Effector memory CD4-positive, alpha-beta T cell (primary cell): ENCODE results near the gene YAF2.
"Not testable (repeated sequence)": the region's sequence is repeated elsewhere in the genome, so short reads cannot be mapped to it uniquely, and the experiment has no call there.

Source experiments
- DNase-seq, 3 donors: peaks; one replicate each; pipeline ENCODE4 v3.0.0-alpha.2; 2020
- H3K27ac ChIP-seq: 2 replicates; pipeline ENCODE4 v1.7.0; 2013; ENCODE audit warnings: mild to moderate bottlenecking, low read length, moderate library complexity; ENCODE audit not compliant: insufficient read depth, poor library complexity, severe bottlenecking
- H3K27me3 ChIP-seq: replicated peaks from 2 replicates; pipeline ENCODE4 v1.7.0; 2013; ENCODE audit warnings: mild to moderate bottlenecking, low read length; ENCODE audit not compliant: insufficient read depth, control insufficient read depth, poor library complexity, severe bottlenecking
- H3K36me3 ChIP-seq: 2 replicates; pipeline ENCODE4 v1.7.0; 2013; ENCODE audit warnings: mild to moderate bottlenecking, low read length, moderate library complexity; ENCODE audit not compliant: control insufficient read depth, insufficient read depth
- H3K4me1 ChIP-seq: 2 replicates; pipeline ENCODE4 v1.7.0; 2013; ENCODE audit warnings: low read length, mild to moderate bottlenecking; ENCODE audit not compliant: control insufficient read depth, insufficient read depth, poor library complexity, severe bottlenecking
- H3K4me3 ChIP-seq: 2 replicates; pipeline ENCODE4 v1.7.0; 2013; ENCODE audit warnings: low read length, low read depth, mild to moderate bottlenecking; ENCODE audit not compliant: insufficient read depth, poor library complexity, severe bottlenecking
- H3K9me3 ChIP-seq: 2 replicates; pipeline ENCODE4 v1.7.0; 2013; ENCODE audit warnings: mild to moderate bottlenecking, low read length, moderate library complexity; ENCODE audit not compliant: control insufficient read depth

YAF2 gene

GRCh38 chr12:42227525-42227924, 10.5 kb downstream of the YAF2 start:
- not testable (repeated sequence) for H3K4me3 ChIP-seq, H3K27me3 ChIP-seq, H3K36me3 ChIP-seq, DNase-seq, H3K4me1 ChIP-seq, H3K27ac ChIP-seq, H3K9me3 ChIP-seq

DNA sequence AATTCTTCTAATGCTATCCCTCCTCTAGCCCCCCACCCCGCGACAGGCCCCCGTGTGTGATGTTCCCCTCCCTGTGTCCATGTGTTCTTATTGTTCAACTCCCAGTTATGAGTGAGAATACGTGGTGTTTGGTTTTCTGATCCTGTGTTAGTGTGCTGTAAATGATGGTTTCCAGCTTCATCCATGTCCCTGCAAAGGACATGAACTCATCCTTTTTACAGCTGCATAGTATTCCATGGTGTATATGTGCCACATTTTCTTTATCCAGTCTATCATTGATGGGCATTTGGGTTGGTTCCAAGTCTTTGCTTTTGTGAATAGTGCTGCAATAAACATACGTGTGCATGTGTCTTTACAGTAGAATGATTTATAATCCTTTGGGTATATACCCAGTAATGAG, 13.5 kb downstream of the YAF2 start:
- H3K27me3 ChIP-seq, DNase-seq, H3K9me3 ChIP-seq, H3K4me1 ChIP-seq, H3K27ac ChIP-seq, H3K36me3 ChIP-seq, H3K4me3 ChIP-seq: not testable (repeated sequence)

GRCh38 chr12:42222724-42223123, 15.3 kb downstream of the YAF2 start:
- Histone ChIP-seq H3K9me3 (no peaks in the 10 kb centered on the region), H3K4me3 (no peak overlapping the region), H3K36me3 (no peaks in the 10 kb centered on the region), H3K27ac (no peak overlapping the region), H3K4me1 (peaks cover 9% of the 10 kb centered on the region), H3K27me3 (no peaks in the 10 kb centered on the region)
- DNase-seq: no peak

DNA sequence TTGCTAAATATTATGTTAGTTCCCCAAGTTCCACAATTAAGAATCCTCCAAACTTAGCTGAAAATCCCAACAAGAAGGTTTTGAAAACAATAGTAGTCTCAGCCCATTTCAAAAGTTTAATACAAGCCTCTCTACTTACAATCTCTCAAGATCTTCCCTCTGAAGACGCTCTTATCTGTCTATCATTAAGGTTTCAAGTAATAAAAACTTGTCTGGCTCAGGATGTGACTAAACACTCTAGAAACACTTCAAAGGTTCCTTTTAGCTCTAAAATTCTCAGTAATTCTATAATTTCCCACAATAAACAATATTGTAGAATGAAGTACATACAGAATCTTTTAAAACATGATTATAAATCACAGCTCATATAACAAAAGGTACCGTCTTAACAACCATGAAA, 16.3 kb downstream of the YAF2 start:
- DNase-seq: no peak
- H3K4me1 ChIP-seq: peaks cover 9% of the 10 kb centered on the region
- no peak overlapping the region for H3K4me3 ChIP-seq
- no peaks in the 10 kb centered on the region for H3K27me3 ChIP-seq
- H3K36me3 ChIP-seq: no peaks in the 10 kb centered on the region
- H3K27ac ChIP-seq: no peak overlapping the region
- H3K9me3 ChIP-seq: no peaks in the 10 kb centered on the region

DNA sequence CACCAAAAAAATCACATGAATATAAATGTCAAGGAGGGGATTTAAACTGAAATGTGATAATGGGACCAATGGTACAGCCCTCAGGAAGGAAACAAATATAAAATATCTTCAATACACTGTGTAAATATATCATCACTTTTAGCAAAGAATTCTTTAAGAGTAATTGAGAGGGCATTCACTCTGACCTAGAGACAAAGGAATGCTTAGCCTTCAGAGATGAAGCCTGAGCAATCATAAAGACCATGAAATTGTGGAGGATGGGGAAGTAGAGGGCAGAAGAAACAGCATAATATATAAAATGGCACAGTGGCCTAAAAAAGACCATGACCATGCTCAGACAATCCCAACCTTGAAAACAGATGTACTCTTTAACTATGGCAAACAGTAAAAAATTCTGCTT, 20.4 kb downstream of the YAF2 start:
- Histone ChIP-seq H3K9me3 (no peaks in the 10 kb centered on the region), H3K4me1 (peaks cover 9% of the 10 kb centered on the region), H3K27ac (no peak overlapping the region), H3K27me3 (no peaks in the 10 kb centered on the region), H3K4me3 (no peak overlapping the region), H3K36me3 (no peaks in the 10 kb centered on the region)
- no peak for DNase-seq

GRCh38 chr12:42216737-42217136, 21.3 kb downstream of the YAF2 start:
- Histone ChIP-seq H3K4me1 (peaks cover 2% of the 10 kb centered on the region), H3K27ac (no peak overlapping the region), H3K4me3 (no peak overlapping the region), H3K9me3 (no peaks in the 10 kb centered on the region), H3K27me3 (no peaks in the 10 kb centered on the region), H3K36me3 (no peaks in the 10 kb centered on the region)
- no peak for DNase-seq

DNA sequence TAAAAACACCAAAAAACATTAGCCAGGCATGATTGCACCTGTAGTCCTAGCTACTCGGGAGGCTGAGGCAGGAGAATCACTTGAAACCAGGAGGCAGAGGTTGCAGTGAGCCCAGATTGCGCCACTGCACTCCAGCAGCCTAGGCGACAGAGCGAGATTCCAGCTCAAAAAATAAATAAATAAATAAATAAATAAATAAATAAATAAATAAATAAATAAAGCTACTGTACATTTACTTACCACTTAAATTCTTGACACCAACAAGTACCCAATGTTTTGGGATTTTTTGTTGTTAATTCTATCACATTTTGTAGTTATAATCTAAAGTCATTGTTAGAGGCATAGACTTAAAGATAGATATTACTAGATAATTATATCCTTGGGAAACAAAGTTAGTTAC, 22.3 kb downstream of the YAF2 start:
- H3K4me1 ChIP-seq, H3K36me3 ChIP-seq, H3K9me3 ChIP-seq, H3K27ac ChIP-seq, H3K27me3 ChIP-seq, H3K4me3 ChIP-seq, DNase-seq: not testable (repeated sequence)

DNA sequence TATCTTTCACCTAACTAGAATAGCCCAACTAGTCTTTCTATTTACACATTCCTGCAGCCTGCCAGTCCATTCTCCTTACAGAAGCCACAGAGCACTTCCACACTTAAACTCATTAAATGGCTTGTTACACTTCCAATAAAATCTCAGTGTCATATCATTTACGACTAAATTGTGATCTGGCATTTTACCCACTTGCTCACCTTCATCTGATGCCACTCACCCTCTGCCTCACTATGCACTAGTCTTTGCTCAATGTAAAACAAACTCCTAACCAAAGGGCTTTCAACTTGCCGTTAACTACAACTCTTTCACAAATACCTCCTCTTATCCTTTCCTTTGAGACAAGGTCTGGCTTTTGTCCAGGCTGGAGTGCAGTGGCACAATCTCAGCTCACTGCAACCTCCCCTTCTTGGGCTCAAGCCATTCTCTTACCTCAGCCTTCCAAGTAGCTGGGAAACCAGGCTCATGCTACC, 24.1 kb downstream of the YAF2 start:
- no peak overlapping the region for H3K4me3 ChIP-seq
- H3K27ac ChIP-seq: no peak overlapping the region
- no peaks in the 10 kb centered on the region for H3K4me1 ChIP-seq
- no peaks in the 10 kb centered on the region for H3K36me3 ChIP-seq
- H3K9me3 ChIP-seq: no peaks in the 10 kb centered on the region
- DNase-seq: no peak
- no peaks in the 10 kb centered on the region for H3K27me3 ChIP-seq

DNA sequence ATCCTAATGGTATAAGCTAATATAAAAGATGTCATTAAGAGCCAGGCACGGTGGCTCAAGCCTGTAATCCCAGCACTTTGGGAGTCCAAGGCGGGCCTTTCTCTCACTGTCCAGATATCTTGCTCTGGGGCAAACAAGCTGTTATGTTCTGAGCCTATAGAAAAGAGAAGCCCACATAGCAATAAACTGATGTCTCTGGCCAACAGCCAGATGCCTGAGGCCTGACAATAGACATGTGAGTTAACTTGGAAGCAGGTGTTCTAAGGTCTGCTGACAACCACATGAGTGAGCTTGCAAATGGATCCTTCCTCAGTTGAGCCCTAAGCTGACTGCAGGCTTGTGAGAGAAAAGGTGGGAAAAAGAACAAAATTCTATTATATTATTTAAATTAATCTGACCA, 25.0 kb downstream of the YAF2 start:
- H3K27me3 ChIP-seq: no peaks in the 10 kb centered on the region
- H3K4me1 ChIP-seq: no peaks in the 10 kb centered on the region
- H3K36me3 ChIP-seq: no peaks in the 10 kb centered on the region
- no peaks in the 10 kb centered on the region for H3K9me3 ChIP-seq
- H3K4me3 ChIP-seq: no peak overlapping the region
- DNase-seq: no peak
- no peak overlapping the region for H3K27ac ChIP-seq

DNA sequence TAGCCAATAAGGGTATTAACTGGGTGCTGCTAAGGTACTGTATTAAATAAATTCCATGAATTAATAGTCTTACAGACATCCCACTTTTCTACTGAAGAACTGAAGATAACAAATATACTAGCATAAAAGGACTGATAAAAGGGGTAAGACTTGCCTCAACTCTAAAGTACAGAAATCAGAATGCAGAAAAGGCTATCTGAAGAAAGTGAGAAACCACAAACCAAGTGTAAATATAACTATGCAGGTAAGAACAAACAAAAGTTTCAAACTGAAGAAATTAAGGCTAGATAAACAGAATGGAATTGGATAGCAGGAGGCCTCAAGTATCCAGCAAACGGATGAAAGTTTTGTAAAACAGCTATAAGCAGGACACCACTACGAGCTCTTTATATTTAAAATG, 29.5 kb downstream of the YAF2 start:
- no peaks in the 10 kb centered on the region for H3K4me1 ChIP-seq
- H3K27ac ChIP-seq: no peak overlapping the region
- H3K36me3 ChIP-seq: peaks cover 5% of the 10 kb centered on the region
- H3K27me3 ChIP-seq: no peaks in the 10 kb centered on the region
- no peak for DNase-seq
- no peak overlapping the region for H3K4me3 ChIP-seq
- no peaks in the 10 kb centered on the region for H3K9me3 ChIP-seq

- Histone ChIP-seq H3K27me3 (no peaks in the 10 kb centered on the region), H3K4me1 (no peaks in the 10 kb centered on the region), H3K36me3 (peaks cover 6% of the 10 kb centered on the region), H3K4me3 (no peak overlapping the region), H3K9me3 (no peaks in the 10 kb centered on the region), H3K27ac (no peak overlapping the region)
- DNase-seq: no peak
These were observed 33.2 kb downstream of the YAF2 start for GRCh38 chr12:42204819-42205218.
